Measurements from ENCODE around the gene DLGAP1.

- TF ChIP-seq, protein P1, sequence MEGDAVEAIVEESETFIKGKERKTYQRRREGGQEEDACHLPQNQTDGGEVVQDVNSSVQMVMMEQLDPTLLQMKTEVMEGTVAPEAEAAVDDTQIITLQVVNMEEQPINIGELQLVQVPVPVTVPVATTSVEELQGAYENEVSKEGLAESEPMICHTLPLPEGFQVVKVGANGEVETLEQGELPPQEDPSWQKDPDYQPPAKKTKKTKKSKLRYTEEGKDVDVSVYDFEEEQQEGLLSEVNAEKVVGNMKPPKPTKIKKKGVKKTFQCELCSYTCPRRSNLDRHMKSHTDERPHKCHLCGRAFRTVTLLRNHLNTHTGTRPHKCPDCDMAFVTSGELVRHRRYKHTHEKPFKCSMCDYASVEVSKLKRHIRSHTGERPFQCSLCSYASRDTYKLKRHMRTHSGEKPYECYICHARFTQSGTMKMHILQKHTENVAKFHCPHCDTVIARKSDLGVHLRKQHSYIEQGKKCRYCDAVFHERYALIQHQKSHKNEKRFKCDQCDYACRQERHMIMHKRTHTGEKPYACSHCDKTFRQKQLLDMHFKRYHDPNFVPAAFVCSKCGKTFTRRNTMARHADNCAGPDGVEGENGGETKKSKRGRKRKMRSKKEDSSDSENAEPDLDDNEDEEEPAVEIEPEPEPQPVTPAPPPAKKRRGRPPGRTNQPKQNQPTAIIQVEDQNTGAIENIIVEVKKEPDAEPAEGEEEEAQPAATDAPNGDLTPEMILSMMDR (IDR thresholded peaks at IDR 0.05): no peak
- TF ChIP-seq POLR2A (IDR thresholded peaks at IDR 0.05): no peak
- TF ChIP-seq POLR2AphosphoS5 (IDR thresholded peaks at IDR 0.05): no peak
- no peak for TF ChIP-seq EP300 (IDR thresholded peaks at IDR 0.05)
These were observed 693.8 kb downstream of the DLGAP1 start for GRCh38 chr18:3761266-3761665.
